HepG2 (cell line): ENCODE results near the gene RMI2. TPM values are rescaled to one million over a fixed set of nuclear protein-coding genes. Genes with fewer than 3 reads are reported as not detected.

Experiments used
- MLXIP ChIP-seq: sonication (generic); formaldehyde crosslinking; IDR thresholded peaks from 2 replicates; pipeline ENCODE4 v1.9.0; 2021; ENCODE audit warnings: missing genetic modification reagents, borderline replicate concordance
- NFE2L2 ChIP-seq: fragments of 150-350 bp; IDR thresholded peaks from 2 replicates; pipeline ENCODE4 v1.6.1; 2014; ENCODE audit warnings: low read length
- STAG1 ChIP-seq: sonication (generic); formaldehyde crosslinking; IDR thresholded peaks from 2 replicates; pipeline ENCODE4 v1.4.0; 2020; ENCODE audit warnings: missing genetic modification reagents
- ZHX2 ChIP-seq, 2 experiments: sonication (generic) in 1 of 2; formaldehyde crosslinking in 1 of 2; IDR thresholded peaks; 2 replicates each; pipeline versions ENCODE4 v1.6.1 to v1.9.0; 2014 to 2022; ENCODE audit warnings: antibody characterized with exemption in 1 of 2, borderline replicate concordance in 1 of 2, inconsistent platforms in 1 of 2, low read depth in 1 of 2, missing genetic modification reagents in 1 of 2
- ZKSCAN1 ChIP-seq: fragments of 150-350 bp; IDR thresholded peaks from 2 replicates; pipeline ENCODE4 v1.6.1; 2014; ENCODE audit warnings: low read length
- ZNF850 ChIP-seq: sonication (generic); formaldehyde crosslinking; conservative IDR thresholded peaks from 2 replicates; pipeline ENCODE4 v1.9.0; 2021; ENCODE audit warnings: mild to moderate bottlenecking, missing genetic modification reagents
- polyA plus RNA-seq, 8 experiments: library from polyadenylated mRNA; depleted of rRNA in 3 of 8; stranded (reverse) in 7 of 8; unstranded in 1 of 8; fragments of >200 nt; fragmentation: Illumina TruSeq in 4 of 8; extraction: Trizol in 4 of 8; gene quantifications; 2 replicates each; pipeline versions ENCODE4 v1.2.1 to v1.2.3, GENCODE V29; 2011 to 2016; ENCODE audit warnings: low read depth in 4 of 8, missing spikeins in 1 of 8, mixed read lengths in 1 of 8; ENCODE audit not compliant: insufficient read depth in 1 of 8
- total RNA-seq, 5 experiments: library from RNA; depleted of rRNA; stranded (reverse); fragments of >200 nt; fragmentation: Illumina TruSeq; extraction: Trizol; gene quantifications; 2 replicates each; pipeline ENCODE4 v1.2.3, GENCODE V29; 2016; ENCODE audit warnings: low read depth in 1 of 5

The RMI2 gene
- total and polyA plus RNA-seq, 2 of the 13 experiments (the other 11 are each of a cell fraction or from before 2014, with no cell fraction given), result 24.5 to 55.7 TPM

- TF ChIP-seq MLXIP (CRISPR knock-in tag) (no peak), ZNF850 (CRISPR knock-in tag) (no peak), NFE2L2 (no peak), ZHX2 (IDR thresholded peaks at IDR 0.05; ENCODE audit: low read depth) (no peak), ZHX2 (CRISPR knock-in tag; IDR thresholded peaks at IDR 0.05; ENCODE audit: borderline replicate concordance) (no peak), ZKSCAN1 (no peak), STAG1 (CRISPR knock-in tag) (no peak)
Observed at GRCh38 chr16:11372073-11372828, 27.0 kb downstream of the RMI2 start (continued).
